Uterus (tissue), 4 donors: ENCODE results near the gene SF3B2. TPM values are rescaled to one million over a fixed set of nuclear protein-coding genes. Genes with fewer than 3 reads are reported as not detected.

Experiments used
- DNase-seq, 2 donors: peaks; one replicate each; pipeline ENCODE4 v3.0.0-alpha.2; 2019 to 2020
- H3K27ac ChIP-seq, 2 donors: fragments of 200-600 bp; sonication (generic); 1 replicate in 1 of 2; 2 replicates in 1 of 2; pipeline ENCODE4 v1.5.1; 2016 to 2018
- H3K27me3 ChIP-seq, 2 donors: fragments of 200-600 bp; sonication (generic); one replicate each; pipeline ENCODE4 v1.5.1; 2018 to 2019; ENCODE audit warnings: control low read depth in 1 of 2
- H3K36me3 ChIP-seq, 2 donors: fragments of 200-600 bp; sonication (generic); one replicate each; pipeline ENCODE4 v1.5.1; 2019; ENCODE audit warnings: control low read depth in 1 of 2
- H3K4me1 ChIP-seq, 2 donors: fragments of 200-600 bp; sonication (generic); one replicate each; pipeline ENCODE4 v1.5.1; 2018 to 2019; ENCODE audit warnings: control low read depth in 1 of 2
- H3K4me3 ChIP-seq, 2 donors: fragments of 200-600 bp; sonication (generic); 1 replicate in 1 of 2; 2 replicates in 1 of 2; pipeline ENCODE4 v1.5.1; 2018 to 2019; ENCODE audit warnings: mild to moderate bottlenecking in 1 of 2
- H3K9me3 ChIP-seq, 2 donors: fragments of 200-600 bp; sonication (generic); one replicate each; pipeline ENCODE4 v1.5.1; 2019; ENCODE audit warnings: control low read depth in 1 of 2
- CTCF ChIP-seq, 4 experiments: fragments of 200-600 bp in 2 of 4; fragments of 450-650 bp in 2 of 4; sonication (generic) in 2 of 4; IDR thresholded peaks; one replicate each; pipeline ENCODE4 v1.5.1; 2016 to 2019; ENCODE audit warnings: antibody characterized with exemption in 4 of 4, mild to moderate bottlenecking in 2 of 4, moderate library complexity in 1 of 4
- POLR2A ChIP-seq, 2 donors: fragments of 450-650 bp; IDR thresholded peaks; one replicate each; pipeline ENCODE4 v1.6.1; 2016; ENCODE audit warnings: antibody characterized with exemption in 2 of 2, mild to moderate bottlenecking in 1 of 2, moderate library complexity in 1 of 2
- intact Hi-C: fragments of 100-400 bp; cut with DNase I; formaldehyde crosslinking; loops from one replicate; pipeline ENCODE4 v1.15.1; 2023; ENCODE audit warnings: low total_unique reads
- total RNA-seq, 4 donors: library from RNA; depleted of rRNA in 3 of 4; stranded (reverse); fragments of >200 nt in 3 of 4; gene quantifications; one replicate each; pipeline versions ENCODE4 v1.1.0 to v1.2.4, GENCODE V29; 2014 to 2023
- donor health status: DM: yes; HTN: yes; CAD: no.

The SF3B2 gene
- total RNA-seq, 4 donors from 2014 or later, result 59.9 to 195 (median 106) TPM

GRCh38 chr11:66063900-66064299, 11.7 kb downstream of the SF3B2 start:
- no peaks in the 10 kb centered on the region for H3K36me3 ChIP-seq
- no peak for TF ChIP-seq POLR2A (IDR thresholded peaks at IDR 0.05)
- no peak for TF ChIP-seq CTCF (IDR thresholded peaks at IDR 0.05)
- intact Hi-C loops, result no loop called here

GRCh38 chr11:66064571-66064970, 12.4 kb downstream of the SF3B2 start:
- no peaks in the 10 kb centered on the region for H3K36me3 ChIP-seq
- TF ChIP-seq CTCF (IDR thresholded peaks at IDR 0.05) (no peak), POLR2A (IDR thresholded peaks at IDR 0.05) (no peak)
- H3K4me1 ChIP-seq, result no peaks in the 10 kb centered on the region
- DNase-seq, result no peak
- no peaks in the 10 kb centered on the region for H3K9me3 ChIP-seq
- no peak overlapping the region for H3K4me3 ChIP-seq
- H3K27me3 ChIP-seq, result no peaks in the 10 kb centered on the region
- intact Hi-C loops, result no loop called here
- no peak overlapping the region for H3K27ac ChIP-seq

More at GRCh38 chr11:66063900-66064299, 11.7 kb downstream of the SF3B2 start:
- no peak for DNase-seq
- Histone ChIP-seq H3K9me3 (no peaks in the 10 kb centered on the region), H3K4me3 (no peak overlapping the region), H3K27me3 (no peaks in the 10 kb centered on the region), H3K27ac (no peak overlapping the region), H3K4me1 (no peaks in the 10 kb centered on the region)

GRCh38 chr11:66066751-66067150, 14.6 kb downstream of the SF3B2 start:
- no peak overlapping the region for H3K4me3 ChIP-seq
- no peaks in the 10 kb centered on the region for H3K36me3 ChIP-seq
- H3K27ac ChIP-seq, result no peak overlapping the region
- no peaks in the 10 kb centered on the region for H3K4me1 ChIP-seq
- DNase-seq, result no peak
- intact Hi-C loops, result no loop called here
- no peaks in the 10 kb centered on the region for H3K9me3 ChIP-seq
- no peaks in the 10 kb centered on the region for H3K27me3 ChIP-seq
- no peak for TF ChIP-seq CTCF (IDR thresholded peaks at IDR 0.05)
- no peak for TF ChIP-seq POLR2A (IDR thresholded peaks at IDR 0.05)

- TF ChIP-seq POLR2A (IDR thresholded peaks at IDR 0.05), result no peak
- Histone ChIP-seq H3K4me1 (no peaks in the 10 kb centered on the region), H3K27me3 (no peaks in the 10 kb centered on the region), H3K9me3 (no peaks in the 10 kb centered on the region), H3K4me3 (no peak overlapping the region), H3K36me3 (no peaks in the 10 kb centered on the region), H3K27ac (peak overlapping the region; percentile 86 to 89)
- intact Hi-C loops, result no loop called here
- no peak for DNase-seq
Observed at GRCh38 chr11:66067640-66068039, 15.5 kb downstream of the SF3B2 start.

GRCh38 chr11:66068154-66068821, 16.1 kb downstream of the SF3B2 start:
- no peaks in the 10 kb centered on the region for H3K4me1 ChIP-seq
- DNase-seq, result peak; percentile 61 to 71
- no peaks in the 10 kb centered on the region for H3K27me3 ChIP-seq
- H3K27ac ChIP-seq, result peak overlapping the region; percentile 86 to 89
- no peaks in the 10 kb centered on the region for H3K36me3 ChIP-seq
- H3K4me3 ChIP-seq, result no peak overlapping the region
- intact Hi-C loops, result no loop called here
- no peaks in the 10 kb centered on the region for H3K9me3 ChIP-seq
- TF ChIP-seq CTCF (IDR thresholded peaks at IDR 0.05), result peak; percentile 70 to 87 (median 78)
- TF ChIP-seq POLR2A (IDR thresholded peaks at IDR 0.05), result no peak
